Measurements from ENCODE around the gene CNBD2.
A peak's percentile ranks its signal among the peaks of the same experiment; 100 is the strongest.
"Not testable (repeated sequence)": the region's sequence is repeated elsewhere in the genome, so short reads cannot be mapped to it uniquely, and the experiment has no call there.

CNBD2 gene

DNA sequence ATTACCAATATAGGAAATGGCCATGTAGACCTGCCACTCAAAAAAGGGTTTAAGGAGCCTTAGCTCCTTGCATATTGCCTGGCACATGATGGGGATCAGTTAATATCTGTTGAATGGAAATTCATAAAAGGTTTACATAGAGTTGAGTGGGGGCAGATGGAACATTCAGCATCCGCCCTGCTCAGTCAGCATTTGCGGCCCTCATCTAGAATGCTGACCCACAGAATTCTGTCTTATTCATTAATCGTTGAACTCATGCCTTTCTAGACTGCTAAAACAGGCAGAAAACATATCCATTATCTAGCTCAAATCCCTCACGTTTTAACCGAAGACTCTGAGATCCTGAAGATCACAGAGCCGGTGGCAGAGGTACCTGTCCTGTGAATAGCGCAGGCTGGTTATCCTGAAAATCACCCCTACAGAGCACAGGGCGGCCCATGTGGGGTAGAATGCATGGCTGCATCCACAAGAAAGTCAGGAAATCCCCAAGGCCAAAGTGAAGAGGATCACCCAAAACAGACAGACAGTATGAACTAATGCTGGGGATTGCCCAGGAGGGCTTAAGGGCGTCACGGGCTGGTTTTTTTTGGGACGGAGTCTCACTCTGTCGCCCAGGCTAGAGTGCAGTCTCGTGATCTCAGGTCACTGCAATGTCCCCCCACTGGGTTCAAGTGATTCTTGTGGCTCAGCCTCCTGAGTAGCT, 59.9 kb downstream of the CNBD2 start:
- DNase-seq: no peak

DNA sequence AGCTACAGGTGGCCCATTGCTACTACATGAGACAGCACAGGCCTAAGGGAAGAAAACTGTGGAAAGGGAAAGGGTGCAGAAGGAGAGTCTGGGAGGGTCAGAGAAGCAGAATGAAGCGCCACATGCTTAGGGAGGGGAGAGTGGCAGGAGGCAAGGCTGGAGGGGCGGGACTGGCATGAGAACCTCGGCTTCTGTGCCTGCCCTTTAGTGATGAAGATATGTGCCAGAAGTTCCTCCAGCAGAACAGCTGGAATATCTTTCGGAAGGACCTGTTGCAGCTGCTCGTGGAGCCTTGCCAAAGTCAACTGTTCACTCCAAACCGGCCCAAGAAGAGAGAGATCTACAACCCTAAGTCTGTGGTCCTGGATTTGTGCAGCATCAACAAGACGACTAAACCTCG, 61.8 kb downstream of the CNBD2 start:
- DNase-seq: no peak

DNA sequence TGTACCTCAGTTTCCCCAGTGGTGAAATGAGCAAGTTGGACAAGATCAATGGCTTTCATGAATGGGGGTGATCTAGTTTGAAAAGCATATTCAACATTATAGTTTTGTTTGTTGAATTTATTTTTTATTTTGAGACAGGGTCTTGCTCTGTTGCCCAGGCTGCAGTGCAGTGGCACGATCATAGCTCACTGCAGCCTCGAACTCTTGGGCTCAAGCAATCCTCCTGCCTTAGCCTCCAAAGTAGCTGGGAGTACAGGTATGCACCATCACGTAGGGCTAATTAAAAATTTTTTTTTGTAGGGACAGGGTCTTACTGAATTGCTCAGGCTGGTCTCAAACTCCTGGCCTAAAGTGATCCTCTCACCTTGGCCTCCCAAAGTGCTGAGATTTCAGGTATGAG, 63.4 kb downstream of the CNBD2 start:
- no peak for DNase-seq

DNA sequence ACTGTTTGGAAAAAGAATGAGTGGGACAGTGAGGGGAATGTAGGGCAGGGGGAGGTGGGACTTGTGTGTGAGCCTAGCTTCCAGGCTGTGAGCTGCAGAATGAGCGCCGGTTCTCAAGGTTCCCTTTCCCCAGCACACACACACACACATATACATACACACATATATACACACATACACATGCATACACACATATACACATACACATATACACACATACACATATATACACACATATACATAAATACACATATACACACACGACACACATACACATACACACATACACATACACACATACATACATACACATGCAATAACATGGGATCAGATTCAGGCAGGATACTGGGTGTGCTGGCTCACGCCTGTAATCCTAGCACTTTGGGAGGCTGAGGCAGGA, 66.5 kb downstream of the CNBD2 start:
- DNase-seq: no peak

DNA sequence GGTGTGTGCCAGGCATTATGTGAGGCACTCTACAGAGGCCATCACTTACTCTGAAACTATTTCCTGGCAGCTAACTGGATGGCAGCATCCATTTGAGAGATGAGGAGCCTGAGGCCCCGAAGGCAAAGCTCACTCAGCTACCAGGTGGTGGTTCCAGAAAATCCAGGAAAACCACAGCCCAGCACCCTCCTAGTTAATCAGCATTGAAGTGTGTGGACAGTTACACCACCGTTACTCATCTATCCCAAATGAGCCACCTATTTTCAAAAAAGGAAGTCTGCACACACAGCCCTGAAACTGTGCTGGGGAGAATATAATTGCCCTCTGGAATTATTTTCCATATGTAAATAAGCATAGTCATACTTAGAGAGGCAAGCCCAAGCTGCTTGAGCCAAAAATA, 67.4 kb downstream of the CNBD2 start:
- DNase-seq: no peak

DNA sequence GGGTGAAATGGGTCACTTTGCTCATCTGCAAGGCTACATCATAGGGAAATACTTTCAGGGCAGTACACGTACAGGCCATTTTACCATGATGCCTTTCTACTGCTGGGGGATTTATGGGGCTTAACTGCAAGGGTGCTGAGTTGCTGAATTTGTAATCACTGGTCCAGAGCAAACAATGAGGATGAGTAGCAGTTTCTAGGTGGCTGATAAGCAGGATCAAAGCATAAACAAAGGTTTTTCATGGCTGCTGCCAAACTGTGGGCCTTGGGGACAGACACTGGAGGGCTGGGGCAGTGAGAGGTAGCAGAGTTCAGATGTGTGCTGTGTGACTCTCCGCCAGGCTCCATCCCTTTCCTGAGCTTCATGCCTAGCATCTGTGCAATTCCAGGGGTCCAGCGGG, 68.3 kb downstream of the CNBD2 start:
- DNase-seq: no peak

DNA sequence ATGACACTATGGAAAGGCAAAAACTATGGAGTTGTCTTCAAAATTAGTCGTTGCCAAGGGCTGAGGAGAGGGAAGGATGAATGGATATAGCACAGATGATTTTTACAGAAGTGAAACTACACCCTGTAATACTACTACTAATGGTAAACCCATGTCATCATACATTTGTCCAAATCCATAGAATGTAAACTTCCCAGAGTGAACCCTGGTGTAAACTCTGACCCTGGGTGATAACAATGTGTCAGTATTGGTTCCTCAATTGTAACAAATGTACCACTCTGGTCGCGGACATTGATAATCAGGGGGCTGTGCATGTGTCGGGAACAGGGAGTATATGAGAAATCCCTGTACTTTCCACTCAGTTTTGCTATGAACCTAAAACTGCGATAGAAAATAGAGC, 72.2 kb downstream of the CNBD2 start:
- DNase-seq: no peak

DNA sequence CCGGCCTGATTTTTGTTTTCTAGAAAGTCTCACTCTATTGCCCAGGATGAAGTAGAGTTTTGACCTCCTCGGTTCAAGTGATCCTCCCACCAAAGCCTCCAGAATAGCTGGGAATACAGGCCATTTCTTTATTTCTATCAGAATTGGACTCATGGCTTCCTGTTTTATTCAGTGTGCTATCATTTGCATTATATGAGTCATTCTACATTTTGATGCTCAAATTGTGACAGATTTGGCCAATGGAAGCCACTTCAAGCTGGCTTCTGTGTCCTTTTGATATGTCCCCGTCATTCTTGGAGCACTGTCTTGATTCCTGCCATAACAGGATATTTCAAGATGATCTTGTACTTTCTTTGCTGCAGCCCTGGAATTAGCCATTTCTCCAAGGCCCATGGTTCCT, 75.1 kb downstream of the CNBD2 start:
- no peak for DNase-seq

DNA sequence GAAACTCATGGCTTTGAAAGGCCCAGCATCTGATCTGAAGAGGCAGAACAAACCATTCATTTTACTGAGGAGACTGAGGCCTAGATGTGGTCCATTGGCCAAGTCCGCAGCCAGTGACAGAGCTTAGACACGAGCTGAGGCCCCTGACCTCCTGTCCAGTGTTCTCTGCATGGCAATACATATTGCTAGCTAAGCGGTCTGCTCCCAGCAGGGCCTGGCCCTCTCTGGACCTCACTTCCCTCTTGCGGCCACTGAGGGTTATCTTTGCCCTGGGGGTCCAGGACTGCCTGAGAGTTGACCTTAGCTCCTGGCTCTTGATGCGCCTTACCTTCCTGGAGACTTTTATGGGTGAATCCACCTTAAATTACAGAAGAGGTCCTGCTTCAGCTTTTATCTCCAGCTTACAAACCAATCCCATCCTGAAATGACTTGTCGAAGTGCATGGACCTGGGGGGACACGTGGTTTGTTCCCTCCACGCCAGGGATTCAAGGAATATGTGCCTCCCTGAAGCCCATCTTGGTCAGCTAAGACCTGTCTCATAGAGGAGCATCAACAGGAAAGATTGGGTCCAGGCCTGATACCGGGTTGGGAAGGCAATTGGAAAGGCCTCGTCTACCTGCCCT, 75.6 kb downstream of the CNBD2 start:
- DNase-seq: no peak

DNA sequence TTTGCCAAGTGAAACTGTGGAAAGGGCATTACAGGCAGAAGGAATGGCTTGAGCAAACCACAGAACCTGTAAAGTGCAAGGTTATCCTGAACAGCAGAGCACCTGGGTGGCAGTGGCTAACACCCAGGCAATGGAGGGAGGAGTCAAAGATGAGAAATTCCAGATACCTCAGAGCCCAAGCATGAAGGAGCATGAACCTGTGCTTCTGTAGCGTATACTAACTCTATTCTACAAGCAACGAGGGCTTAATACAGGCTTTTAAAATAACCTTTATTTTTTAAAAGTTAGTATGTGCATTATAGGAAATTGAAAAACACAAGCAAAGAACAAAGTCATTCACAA, 77.0 kb downstream of the CNBD2 start:
- DNase-seq: no peak

DNA sequence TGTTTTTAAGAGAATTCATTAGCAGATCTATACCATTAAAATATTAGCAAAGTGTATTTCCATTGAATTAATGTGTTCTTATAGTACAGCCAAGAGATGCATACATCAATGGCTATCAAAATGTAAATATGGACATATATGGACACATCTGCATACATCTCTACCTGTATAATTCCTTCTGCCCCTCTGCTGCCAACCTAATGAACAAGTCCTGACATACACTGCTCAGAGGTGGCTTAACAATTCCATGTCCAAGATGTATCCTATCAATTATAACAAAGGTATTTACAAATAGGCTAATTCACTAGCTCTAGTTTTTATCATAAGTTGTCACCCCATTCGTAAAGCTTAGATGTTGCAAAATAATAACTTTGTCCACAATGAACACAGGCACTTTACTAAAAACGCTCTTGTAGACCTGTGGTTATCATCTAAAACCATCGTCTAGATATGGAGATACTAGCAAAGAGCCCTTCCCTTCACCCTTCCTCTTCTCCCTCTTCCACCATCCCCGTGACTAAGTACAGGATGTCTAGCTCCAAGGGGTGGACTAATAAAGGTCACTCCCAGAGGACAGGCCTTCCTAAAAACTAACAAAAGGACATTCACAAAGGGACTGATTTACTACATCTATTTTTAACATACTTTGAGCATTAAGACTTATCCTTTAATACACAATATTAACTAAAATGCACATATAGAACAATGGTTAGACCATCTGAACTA, 77.8 kb downstream of the CNBD2 start:
- DNase-seq: not testable (repeated sequence)

DNA sequence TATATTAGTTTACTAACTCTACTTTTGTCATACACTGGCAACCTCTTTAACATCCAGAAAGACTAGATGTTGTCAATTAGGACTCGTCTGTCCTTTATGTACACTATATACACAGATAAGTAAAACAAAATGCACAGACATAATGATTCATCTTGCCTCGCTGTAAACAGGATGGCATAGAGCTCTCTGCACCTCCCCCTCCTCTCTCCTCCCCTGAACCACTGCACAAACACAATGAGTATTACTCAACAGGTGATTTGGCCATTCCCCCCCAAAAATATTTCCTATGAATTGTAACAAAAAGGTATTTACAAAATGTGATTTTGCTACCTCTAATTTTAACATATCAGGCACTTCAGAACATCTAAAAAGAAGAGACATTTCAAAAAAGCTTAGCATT, 81.0 kb downstream of the CNBD2 start:
- DNase-seq: not testable (repeated sequence)

DNA sequence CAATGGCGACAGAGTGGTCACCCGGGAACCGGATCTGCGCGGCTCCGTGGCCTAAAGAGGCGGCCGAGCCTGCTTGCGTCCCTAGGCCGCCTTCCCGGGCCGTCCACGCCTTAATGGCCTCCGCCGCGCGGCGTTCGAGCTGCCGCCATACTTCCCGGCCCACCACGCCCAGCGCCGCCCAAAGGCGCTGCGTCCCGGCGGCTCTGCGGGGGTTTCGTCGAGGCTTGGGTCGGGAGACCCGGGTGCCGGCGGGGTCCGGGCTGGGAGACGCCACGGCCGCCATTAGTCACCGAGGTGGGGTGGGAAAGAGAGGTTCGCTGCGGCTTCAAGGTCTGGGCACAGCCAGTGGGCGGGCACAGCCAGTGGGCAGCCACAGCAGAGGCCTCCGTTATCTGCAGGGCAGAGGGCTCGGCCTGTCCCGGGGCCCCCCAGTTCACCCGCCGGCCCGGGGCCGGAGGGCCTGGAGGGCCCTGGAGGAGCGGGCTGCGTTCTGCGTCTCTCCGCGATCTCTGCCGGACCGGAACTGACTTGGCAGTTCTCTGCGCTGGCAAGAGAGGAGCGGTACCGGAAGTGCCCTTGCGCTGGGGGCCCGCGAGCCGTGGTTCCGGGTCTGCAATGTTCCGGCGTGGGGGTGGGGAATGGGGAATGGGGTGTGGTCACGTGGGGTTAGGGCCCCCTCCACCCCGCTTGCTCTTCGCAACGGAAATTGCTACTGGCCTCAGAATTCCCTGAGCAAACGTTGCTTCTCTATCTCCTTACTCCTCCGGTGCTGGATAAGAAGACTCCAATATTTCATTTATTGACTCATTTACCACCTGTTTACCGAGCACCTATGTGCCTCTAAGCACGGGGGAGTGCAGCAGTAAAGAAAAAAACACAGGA, 82.3 kb downstream of the CNBD2 start:
- DNase-seq: peak; percentile 94

DNA sequence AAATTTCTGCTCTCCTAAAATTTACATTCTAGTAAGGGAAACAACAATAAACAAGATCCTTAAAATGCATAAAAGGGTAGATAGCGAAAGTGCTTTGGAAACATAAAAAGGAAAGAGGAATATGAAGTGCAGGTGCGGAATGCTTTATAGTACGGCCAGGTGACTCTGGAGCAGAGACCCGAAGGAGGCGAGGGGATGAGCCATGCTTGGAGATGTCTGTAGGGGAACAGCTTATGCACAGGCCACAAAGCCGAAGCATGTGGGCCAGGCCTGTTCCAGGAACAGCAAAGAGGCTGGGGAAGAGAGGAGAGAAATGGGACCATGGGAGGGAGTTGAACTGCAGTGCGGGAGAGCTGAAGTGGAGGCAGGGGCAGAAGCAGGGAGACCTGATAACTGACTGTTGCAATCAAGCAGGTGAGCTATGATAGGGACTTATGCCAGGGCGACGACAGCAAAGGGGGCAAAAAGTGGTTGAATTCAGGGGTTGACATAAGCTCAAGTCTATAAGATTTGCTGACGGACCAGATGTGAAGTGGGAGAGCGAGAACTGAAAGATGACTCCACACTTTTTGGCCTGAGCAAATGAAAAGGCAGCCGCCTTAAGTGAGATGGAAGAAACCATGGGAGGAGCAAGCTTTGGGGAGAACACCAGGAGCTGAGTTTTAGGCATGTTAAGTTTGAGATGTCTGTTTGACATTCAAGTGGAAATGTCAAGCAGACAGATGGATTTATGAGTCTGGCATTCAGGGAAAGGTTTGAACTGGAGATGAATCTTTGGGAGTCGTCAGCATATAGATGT, 83.1 kb downstream of the CNBD2 start:
- DNase-seq: no peak

DNA sequence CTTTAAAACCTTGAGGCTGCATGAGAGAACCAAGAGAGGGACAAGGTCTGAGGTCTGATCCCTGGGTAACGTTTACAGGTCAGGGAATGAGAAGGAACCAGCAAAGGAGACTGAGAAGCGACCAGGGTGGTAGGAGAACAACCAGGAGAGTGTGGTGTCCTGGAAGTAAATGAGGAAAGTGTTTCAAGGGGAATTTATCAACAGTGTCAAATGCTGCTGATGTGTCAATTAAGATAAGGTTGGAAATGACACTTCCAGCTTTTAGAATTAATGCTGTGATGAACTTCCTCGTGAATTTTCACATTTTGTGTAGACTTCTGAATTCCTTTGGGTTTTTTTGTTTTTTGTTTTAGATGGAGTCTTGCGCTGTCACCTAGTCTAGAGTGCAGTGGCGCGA, 83.7 kb downstream of the CNBD2 start:
- DNase-seq: no peak

DNA sequence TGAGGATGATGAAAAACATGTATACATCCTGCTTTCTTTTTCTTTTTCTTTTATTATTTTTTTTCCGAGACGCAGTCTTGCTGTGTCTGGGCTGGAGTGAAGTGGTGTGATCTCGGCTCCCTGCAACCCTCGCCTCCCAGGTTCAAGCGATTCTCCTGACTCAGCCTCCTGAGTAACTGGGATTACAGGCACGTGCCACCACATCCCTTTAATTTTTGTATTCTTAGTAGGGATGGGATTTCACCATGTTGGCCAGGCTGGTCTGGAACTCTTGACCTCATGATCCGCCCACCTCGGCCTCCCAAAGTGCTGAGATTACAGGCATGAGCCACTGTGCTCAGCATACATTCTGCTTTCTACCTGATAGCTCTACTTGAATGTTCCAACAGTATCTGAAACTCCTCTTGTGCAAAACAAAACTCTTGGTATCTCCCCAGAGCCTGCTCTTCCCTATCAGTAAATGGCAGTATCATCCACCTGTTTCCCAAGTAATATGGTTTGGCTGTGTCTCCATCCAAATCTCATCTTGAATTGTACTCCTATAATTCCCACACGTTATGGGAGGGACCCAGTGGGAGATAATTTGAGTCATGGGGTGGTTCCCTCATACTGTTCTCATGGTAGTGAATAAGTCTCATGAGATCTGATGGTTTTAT, 85.6 kb downstream of the CNBD2 start:
- DNase-seq: not testable (repeated sequence)

DNA sequence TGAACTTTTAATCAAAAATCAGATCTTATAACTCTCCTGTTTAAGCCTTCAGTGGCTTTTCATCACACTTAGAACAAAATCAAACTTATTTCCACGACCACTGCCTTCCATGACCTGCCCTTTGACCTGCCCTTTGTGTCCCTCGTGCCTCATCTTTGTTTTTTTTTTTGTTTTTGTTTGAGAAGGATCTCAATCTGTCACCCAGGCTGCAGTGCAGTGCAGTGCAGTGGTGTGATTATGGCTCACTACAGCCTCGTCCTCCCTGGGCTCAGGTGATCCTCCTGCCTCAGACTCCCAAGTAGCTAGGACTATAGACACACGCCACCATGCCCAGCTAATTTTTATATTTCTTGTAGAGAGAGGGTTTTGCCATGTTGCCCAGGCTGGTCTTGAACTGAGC, 86.8 kb downstream of the CNBD2 start:
- DNase-seq: no peak

DNA sequence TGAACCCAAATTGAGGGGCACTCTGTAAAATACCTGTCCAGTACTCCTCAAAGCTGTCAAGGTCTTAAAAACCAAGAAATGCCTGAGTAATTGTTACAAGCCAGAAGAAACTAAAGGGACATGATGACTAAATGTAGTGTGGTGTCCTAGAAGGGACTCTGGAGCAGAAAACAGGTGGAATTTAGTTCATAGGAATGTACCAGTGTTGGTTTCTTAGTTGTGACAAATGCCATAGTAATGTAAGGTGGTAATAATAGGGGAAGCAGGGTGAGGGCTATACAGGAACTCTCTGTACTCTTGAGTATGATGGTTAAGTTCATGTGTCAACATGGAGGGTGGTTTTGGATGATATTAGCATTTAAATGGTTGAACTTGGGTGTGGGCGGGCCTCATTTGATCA, 92.3 kb downstream of the CNBD2 start:
- DNase-seq: no peak

DNA sequence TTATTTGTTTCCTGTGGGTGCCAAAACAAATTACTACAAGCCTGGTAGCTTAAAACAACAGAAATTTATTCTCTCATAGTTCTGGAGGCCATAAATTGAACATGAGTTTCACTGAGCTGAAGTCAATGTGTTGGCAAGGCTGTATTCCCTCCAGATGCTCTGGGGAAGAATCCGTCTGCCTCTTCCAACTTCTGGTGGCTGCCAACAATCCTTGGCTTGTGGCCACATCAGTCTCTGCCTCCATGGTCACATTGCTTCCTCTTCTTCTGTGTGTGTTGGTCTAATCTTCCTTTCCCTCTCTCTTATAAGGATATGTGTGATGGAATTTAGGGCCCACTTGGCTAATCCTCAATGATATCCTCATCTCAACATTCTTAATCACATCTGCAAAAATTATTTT, 93.4 kb downstream of the CNBD2 start:
- no peak for DNase-seq

DNA sequence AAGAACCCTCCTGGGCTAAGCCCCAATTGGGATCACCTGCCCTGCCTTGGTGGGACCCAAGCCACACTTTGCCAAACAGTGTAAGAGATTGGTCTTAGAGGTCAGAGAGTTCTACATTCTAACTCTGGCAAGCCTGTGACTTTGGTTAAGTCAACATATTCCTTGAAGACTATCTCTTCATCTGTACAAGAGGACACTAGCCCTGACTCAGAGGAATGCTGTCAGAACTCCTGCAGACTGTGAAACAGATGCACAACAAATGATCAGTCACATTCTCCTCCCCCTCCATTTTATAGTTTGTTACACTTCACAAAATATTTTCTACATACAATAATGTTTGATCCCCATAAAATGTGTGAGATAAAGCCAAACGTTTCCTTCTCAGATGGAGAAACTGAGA, 94.4 kb downstream of the CNBD2 start:
- no peak for DNase-seq

DNA sequence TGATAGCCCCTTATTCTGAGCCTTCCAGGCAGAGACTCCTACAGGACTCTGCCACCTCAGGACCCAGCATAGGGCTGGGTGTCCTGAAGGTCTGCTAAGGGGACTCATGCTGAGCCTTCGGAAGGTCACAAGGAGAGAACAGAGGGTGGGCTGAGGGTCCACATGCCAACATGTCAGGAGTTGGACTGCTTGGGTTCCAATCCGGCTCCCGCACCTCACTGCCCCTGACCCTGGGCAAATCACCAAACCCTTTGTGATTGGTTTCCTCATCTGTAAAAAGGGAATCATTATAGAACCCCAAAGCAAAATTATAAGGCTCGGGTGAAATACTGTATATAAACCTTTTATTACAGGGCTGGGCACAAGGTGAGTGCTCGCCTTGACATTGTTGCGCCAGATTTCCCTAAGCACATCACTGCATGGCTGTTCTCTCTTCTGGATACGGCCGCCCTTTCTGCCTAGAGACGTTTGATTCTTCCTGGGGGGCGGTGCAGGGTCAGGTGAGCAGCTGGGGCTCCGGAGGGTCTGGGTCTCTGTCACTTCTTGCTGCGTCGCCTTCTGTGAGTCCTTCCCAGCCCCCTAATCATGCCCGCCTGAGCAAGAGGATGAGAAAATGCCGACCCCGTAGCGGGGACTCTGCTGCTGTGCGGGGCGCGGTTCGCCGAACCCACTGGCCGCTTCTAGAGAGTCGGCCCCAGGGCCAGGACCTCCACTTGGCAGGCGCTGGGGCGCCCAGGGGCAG, 95.7 kb downstream of the CNBD2 start:
- no peak for DNase-seq
